Astrocyte (in vitro differentiated cells and primary cell): ENCODE data around the gene MYOCOS. TPM values are rescaled to one million over a fixed set of nuclear protein-coding genes. Genes with fewer than 3 reads are reported as not detected.

ENCODE experiments used
- DNase-seq: peaks from one replicate; pipeline ENCODE4 v3.0.0-alpha.2; 2010; ENCODE audit warnings: low read depth
- FAIRE-seq: peaks from 2 replicates; lab custom pipeline; 2011; peaks lifted over from hg19 to GRCh38; lab: Jason Lieb, UNC
- H2AFZ ChIP-seq: 2 replicates; pipeline ENCODE4 v1.6.0; 2012; ENCODE audit warnings: low read depth, low read length, inconsistent platforms
- H3K27ac ChIP-seq: 2 replicates; pipeline ENCODE4 v1.5.1; 2011; ENCODE audit warnings: low read depth, low read length, inconsistent platforms
- H3K27me3 ChIP-seq: 2 replicates; pipeline ENCODE4 v1.6.0; 2011; ENCODE audit warnings: low read length, inconsistent platforms; ENCODE audit not compliant: insufficient read depth
- H3K36me3 ChIP-seq: 2 replicates; pipeline ENCODE4 v1.5.1; 2011; ENCODE audit warnings: low read length, inconsistent platforms; ENCODE audit not compliant: insufficient read depth
- H3K4me1 ChIP-seq: 2 replicates; pipeline ENCODE4 v1.5.1; 2011; ENCODE audit warnings: low read length, inconsistent platforms; ENCODE audit not compliant: insufficient read depth
- H3K4me2 ChIP-seq: 2 replicates; pipeline ENCODE4 v1.6.0; 2012; ENCODE audit warnings: low read length, inconsistent platforms
- H3K4me3 ChIP-seq: 2 replicates; pipeline ENCODE4 v1.5.1; 2011; ENCODE audit warnings: low read depth, mild to moderate bottlenecking, low read length, inconsistent platforms; ENCODE audit not compliant: insufficient read depth
- H3K79me2 ChIP-seq: 2 replicates; pipeline ENCODE4 v1.6.0; 2012; ENCODE audit warnings: mild to moderate bottlenecking, low read length, inconsistent platforms; ENCODE audit not compliant: insufficient read depth
- H3K9ac ChIP-seq: 2 replicates; pipeline ENCODE4 v1.6.0; 2012; ENCODE audit warnings: mild to moderate bottlenecking, low read length, inconsistent platforms
- H3K9me3 ChIP-seq: 2 replicates; pipeline ENCODE4 v1.5.1; 2012; ENCODE audit warnings: low read depth, mild to moderate bottlenecking, low read length, inconsistent platforms; ENCODE audit not compliant: insufficient read depth
- H4K20me1 ChIP-seq: 2 replicates; pipeline ENCODE4 v1.6.0; 2012; ENCODE audit warnings: low read length, inconsistent platforms; ENCODE audit not compliant: insufficient read depth
- H3K27ac Mint-ChIP-seq: one replicate; pipeline ENCODE4 v1.8.0; 2021; ENCODE audit warnings: mild to moderate bottlenecking, mixed read lengths; ENCODE audit not compliant: unreplicated experiment
- H3K27me3 Mint-ChIP-seq: one replicate; pipeline ENCODE4 v1.8.0; 2021; ENCODE audit warnings: low read depth, mixed read lengths; ENCODE audit not compliant: unreplicated experiment
- H3K36me3 Mint-ChIP-seq: one replicate; pipeline ENCODE4 v1.8.0; 2021; ENCODE audit warnings: low read depth, mixed read lengths; ENCODE audit not compliant: unreplicated experiment
- H3K4me1 Mint-ChIP-seq: one replicate; pipeline ENCODE4 v1.8.0; 2021; ENCODE audit warnings: low read depth, mixed read lengths; ENCODE audit not compliant: unreplicated experiment
- H3K4me3 Mint-ChIP-seq: one replicate; pipeline ENCODE4 v1.8.0; 2021; ENCODE audit warnings: mild to moderate bottlenecking, moderate library complexity, mixed read lengths; ENCODE audit not compliant: unreplicated experiment
- H3K9me3 Mint-ChIP-seq: one replicate; pipeline ENCODE4 v1.8.0; 2021; ENCODE audit warnings: mild to moderate bottlenecking, mixed read lengths; ENCODE audit not compliant: unreplicated experiment
- CTCF ChIP-seq: IDR thresholded peaks from 2 replicates; pipeline ENCODE4 v1.5.1; 2011; ENCODE audit warnings: low read depth, mild to moderate bottlenecking, inconsistent platforms, low read length, moderate library complexity; ENCODE audit not compliant: insufficient read depth
- EZH2 ChIP-seq: IDR thresholded peaks from 2 replicates; pipeline ENCODE4 v1.6.1; 2012; ENCODE audit warnings: mild to moderate bottlenecking, low read length, inconsistent platforms; ENCODE audit not compliant: insufficient read depth
- total RNA-seq: library from RNA; stranded (reverse); gene quantifications from 2 replicates; pipeline ENCODE4 v1.2.1, GENCODE V29; 2021

Gene MYOCOS
- total RNA-seq, 1 donor from 2014 or later = not detected

- H3K27me3 Mint-ChIP-seq = no peaks in the 10 kb centered on the region
- Histone ChIP-seq H3K9me3 (no peaks in the 10 kb centered on the region), H3K4me3 (no peak overlapping the region), H3K79me2 (no peaks in the 10 kb centered on the region), H3K27ac (no peak overlapping the region), H3K36me3 (no peaks in the 10 kb centered on the region), H4K20me1 (no peaks in the 10 kb centered on the region), H2AFZ (no peak overlapping the region), H3K27me3 (no peaks in the 10 kb centered on the region), H3K4me1 (no peaks in the 10 kb centered on the region), H3K9ac (no peak overlapping the region), H3K4me2 (no peak overlapping the region)
- no peak overlapping the region for H3K27ac Mint-ChIP-seq
- H3K4me1 Mint-ChIP-seq = peaks cover 14% of the 10 kb centered on the region
- FAIRE-seq = no peak
- no peak for DNase-seq
- H3K4me3 Mint-ChIP-seq = no peak overlapping the region
- TF ChIP-seq EZH2 (no peak), CTCF (no peak)
- peaks cover 2% of the 10 kb centered on the region for H3K9me3 Mint-ChIP-seq
- no peaks in the 10 kb centered on the region for H3K36me3 Mint-ChIP-seq
These were observed 46.3 kb downstream of the MYOCOS start for GRCh38 chr1:171668372-171668771.

- Histone ChIP-seq H3K79me2 (no peaks in the 10 kb centered on the region), H3K27me3 (peaks cover 4% of the 10 kb centered on the region), H3K4me3 (no peak overlapping the region), H2AFZ (no peak overlapping the region), H3K9ac (no peak overlapping the region), H3K4me2 (no peak overlapping the region), H3K36me3 (no peaks in the 10 kb centered on the region), H3K4me1 (no peaks in the 10 kb centered on the region), H4K20me1 (no peaks in the 10 kb centered on the region), H3K9me3 (no peaks in the 10 kb centered on the region), H3K27ac (no peak overlapping the region)
- Mint-ChIP-seq H3K27me3 (no peaks in the 10 kb centered on the region), H3K4me3 (no peak overlapping the region), H3K27ac (no peak overlapping the region), H3K4me1 (no peaks in the 10 kb centered on the region), H3K36me3 (no peaks in the 10 kb centered on the region), H3K9me3 (peaks cover 2% of the 10 kb centered on the region)
- FAIRE-seq (no peak), DNase-seq (no peak)
- TF ChIP-seq CTCF = no peak
- TF ChIP-seq EZH2 = no peak
These were observed 48.7 kb downstream of the MYOCOS start for GRCh38 chr1:171670739-171671138.

DNA sequence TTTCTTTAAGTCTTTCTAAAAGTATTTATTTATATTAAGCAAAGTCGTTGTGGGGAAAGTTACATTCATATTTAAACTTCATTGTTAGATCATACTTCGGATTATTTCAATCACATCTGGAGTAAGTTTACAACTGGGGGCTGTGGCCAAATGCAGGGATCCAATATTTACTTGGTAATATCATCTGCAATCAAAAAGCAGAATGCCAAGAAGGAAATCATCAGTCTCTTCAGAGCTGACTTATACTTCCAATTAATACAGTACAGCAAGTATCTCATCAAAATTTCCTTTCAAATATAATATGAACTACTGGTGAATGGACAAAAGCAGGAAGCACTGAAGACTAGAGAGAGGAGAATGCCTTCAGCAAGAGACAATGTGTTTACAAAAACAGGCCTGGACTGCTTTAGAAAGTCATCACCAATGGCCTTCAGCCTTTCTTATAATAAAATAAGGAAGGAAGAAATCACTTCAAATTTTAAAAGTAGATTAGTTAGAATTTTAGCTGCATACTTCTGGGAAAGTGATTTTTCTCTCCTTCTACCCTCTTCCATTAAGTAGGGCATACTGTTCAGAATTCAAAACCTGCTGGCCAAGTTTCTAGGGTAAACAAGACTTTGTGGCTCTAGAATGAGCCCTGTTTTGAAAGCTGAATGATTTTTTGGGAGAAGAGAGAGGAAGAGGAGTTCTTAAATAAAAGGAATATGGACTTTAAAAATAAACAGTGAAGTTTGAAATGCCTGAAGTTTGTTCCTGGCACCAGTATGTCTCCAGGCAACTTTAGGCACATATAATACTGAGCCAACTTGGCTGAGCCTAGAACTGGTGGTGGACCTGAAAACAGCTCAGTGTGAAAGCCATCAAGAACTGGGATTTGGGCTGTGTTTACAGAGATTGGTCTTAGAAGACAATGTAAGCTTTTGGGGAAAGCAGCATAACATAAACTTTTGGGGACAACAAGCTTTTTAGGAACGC lies 52.7 kb downstream of the MYOCOS start:
- H3K36me3 ChIP-seq = no peaks in the 10 kb centered on the region
- no peak overlapping the region for H3K9ac ChIP-seq
- no peak for TF ChIP-seq EZH2
- TF ChIP-seq CTCF = no peak
- peaks cover 4% of the 10 kb centered on the region for H3K27me3 ChIP-seq
- FAIRE-seq = no peak
- no peak overlapping the region for H3K4me3 ChIP-seq
- H3K4me2 ChIP-seq = no peak overlapping the region
- H2AFZ ChIP-seq = no peak overlapping the region
- peaks cover 2% of the 10 kb centered on the region for H3K9me3 Mint-ChIP-seq
- no peaks in the 10 kb centered on the region for H3K9me3 ChIP-seq
- H3K4me1 ChIP-seq = no peaks in the 10 kb centered on the region
- no peaks in the 10 kb centered on the region for H3K27me3 Mint-ChIP-seq
- no peak overlapping the region for H3K27ac Mint-ChIP-seq
- no peaks in the 10 kb centered on the region for H3K4me1 Mint-ChIP-seq
- no peaks in the 10 kb centered on the region for H3K36me3 Mint-ChIP-seq
- DNase-seq = no peak
- H3K79me2 ChIP-seq = no peaks in the 10 kb centered on the region
- no peak overlapping the region for H3K4me3 Mint-ChIP-seq
- H3K27ac ChIP-seq = no peak overlapping the region
- H4K20me1 ChIP-seq = no peaks in the 10 kb centered on the region
